IMR-90 (cell line): ENCODE data around the gene RHPN2. TPM values are rescaled to one million over a fixed set of nuclear protein-coding genes. Genes with fewer than 3 reads are reported as not detected.

ENCODE experiments used
- ATAC-seq: fragments of 200-7000 bp; cut with Tn5 transposase; 2 replicates; pipeline ENCODE4 v1.9.1; 2020; ENCODE audit warnings: low read depth, mild to moderate bottlenecking, moderate library complexity
- BruUV-seq: library from RNA; stranded (reverse); fragments of 400-500 nt; replicated peaks from 2 replicates; lab custom pipeline; 2021; lab: Mats Ljungman, UMichigan
- CTCF ChIA-PET: fragments of 300-600 bp; formaldehyde crosslinking; extraction: SDS; loops from one replicate; lab custom pipeline; 2021; ENCODE audit warnings: antibody characterized with exemption; lab: Yijun Ruan, JAX
- POLR2A ChIA-PET: fragments of 300-600 bp; sonication (Branson Sonifier 250); formaldehyde crosslinking; loops from one replicate; lab custom pipeline; 2022; ENCODE audit warnings: antibody characterized with exemption; ENCODE audit not compliant: unreplicated experiment; lab: Charles Lee
- DNase-seq: peaks from one replicate; pipeline ENCODE4 v3.0.0; 2013
- H2AFZ ChIP-seq: replicated peaks from 2 replicates; pipeline ENCODE3; 2013; ENCODE audit warnings: low read length, mild to moderate bottlenecking; ENCODE audit not compliant: poor library complexity
- H2AK5ac ChIP-seq: 2 replicates; pipeline ENCODE4 v1.6.1; 2013; ENCODE audit warnings: low read depth, low read length, inconsistent platforms
- H2AK9ac ChIP-seq: replicated peaks from 2 replicates; pipeline ENCODE3; 2013; ENCODE audit warnings: mild to moderate bottlenecking, low read depth, low read length, moderate library complexity; ENCODE audit not compliant: poor library complexity
- H2BK120ac ChIP-seq: 2 replicates; pipeline ENCODE4 v1.6.1; 2013; ENCODE audit warnings: low read depth, low read length, inconsistent platforms
- H2BK15ac ChIP-seq: 3 replicates; pipeline ENCODE4 v1.6.1; 2013; ENCODE audit warnings: low read depth, low read length, inconsistent platforms
- H2BK20ac ChIP-seq: 2 replicates; pipeline ENCODE4 v1.6.1; 2013; ENCODE audit warnings: low read depth, mild to moderate bottlenecking, inconsistent platforms, low read length, moderate library complexity
- H2BK5ac ChIP-seq: 2 replicates; pipeline ENCODE4 v1.6.1; 2013; ENCODE audit warnings: mild to moderate bottlenecking, low read depth, low read length, inconsistent platforms; ENCODE audit not compliant: poor library complexity, severe bottlenecking
- H3K14ac ChIP-seq: replicated peaks from 2 replicates; pipeline ENCODE4 v1.6.1; 2013; ENCODE audit warnings: low read depth, low read length, inconsistent platforms
- H3K18ac ChIP-seq: 2 replicates; pipeline ENCODE4 v1.6.1; 2013; ENCODE audit warnings: low read depth, low read length, control low read depth
- H3K23ac ChIP-seq: 2 replicates; pipeline ENCODE4 v1.6.1; 2013; ENCODE audit warnings: low read depth, low read length, inconsistent platforms
- H3K27ac ChIP-seq: 2 replicates; pipeline ENCODE4 v1.5.1; 2013; ENCODE audit warnings: mild to moderate bottlenecking, control low read depth, low read length; ENCODE audit not compliant: insufficient read depth
- H3K27me3 ChIP-seq: 2 replicates; pipeline ENCODE4 v1.6.1; 2013; ENCODE audit warnings: low read length; ENCODE audit not compliant: control insufficient read depth, insufficient read depth
- H3K36me3 ChIP-seq: 2 replicates; pipeline ENCODE4 v1.6.1; 2013; ENCODE audit warnings: low read length, mixed read lengths; ENCODE audit not compliant: control insufficient read depth, insufficient read depth
- H3K4ac ChIP-seq: 2 replicates; pipeline ENCODE4 v1.6.1; 2013; ENCODE audit warnings: low read depth, low read length, inconsistent platforms
- H3K4me1 ChIP-seq: 2 replicates; pipeline ENCODE4 v1.6.1; 2013; ENCODE audit warnings: low read length, mixed read lengths; ENCODE audit not compliant: control insufficient read depth, insufficient read depth
- H3K4me2 ChIP-seq: 2 replicates; pipeline ENCODE4 v1.6.1; 2013; ENCODE audit warnings: low read depth, mild to moderate bottlenecking, control low read depth, low read length, moderate library complexity
- H3K4me3 ChIP-seq: 2 replicates; pipeline ENCODE4 v1.5.1; 2013; ENCODE audit warnings: low read depth, mild to moderate bottlenecking, control low read depth, low read length, moderate library complexity; ENCODE audit not compliant: insufficient read depth
- H3K56ac ChIP-seq: 2 replicates; pipeline ENCODE4 v1.6.1; 2013; ENCODE audit warnings: low read length, inconsistent platforms; ENCODE audit not compliant: insufficient read depth; ENCODE audit errors: extremely low read depth
- H3K79me1 ChIP-seq, 2 experiments: 2 replicates each; pipeline ENCODE4 v1.6.1; 2013; ENCODE audit warnings: low read length in 2 of 2, inconsistent platforms in 1 of 2, low read depth in 1 of 2
- H3K9ac ChIP-seq: 2 replicates; pipeline ENCODE4 v1.6.1; 2013; ENCODE audit warnings: low read depth, low read length, control low read depth
- H3K9me1 ChIP-seq: 2 replicates; pipeline ENCODE4 v1.6.1; 2013; ENCODE audit warnings: low read length, inconsistent platforms; ENCODE audit not compliant: insufficient read depth
- H3K9me3 ChIP-seq: 2 replicates; pipeline ENCODE4 v1.6.1; 2013; ENCODE audit warnings: low read length; ENCODE audit not compliant: control insufficient read depth, insufficient read depth
- H4K20me1 ChIP-seq: 2 replicates; pipeline ENCODE4 v1.6.1; 2013; ENCODE audit warnings: low read length, inconsistent platforms; ENCODE audit not compliant: insufficient read depth
- H4K5ac ChIP-seq: 2 replicates; pipeline ENCODE4 v1.6.1; 2013; ENCODE audit warnings: mild to moderate bottlenecking, low read depth, low read length, control low read depth
- H4K8ac ChIP-seq, 2 experiments: 2 replicates each; pipeline ENCODE4 v1.6.1; 2013; ENCODE audit warnings: low read depth in 2 of 2, low read length in 2 of 2, control low read depth in 1 of 2, inconsistent platforms in 1 of 2
- H4K91ac ChIP-seq: 2 replicates; pipeline ENCODE4 v1.6.1; 2013; ENCODE audit warnings: low read depth, low read length, inconsistent platforms; ENCODE audit not compliant: insufficient read depth
- BHLHE40 ChIP-seq: fragments of 150-350 bp; IDR thresholded peaks from 2 replicates; pipeline ENCODE4 v1.6.1; 2016; ENCODE audit warnings: mild to moderate bottlenecking, low read depth, low read length
- CEBPB ChIP-seq: IDR thresholded peaks from 2 replicates; pipeline ENCODE4 v1.6.1; 2012; ENCODE audit warnings: low read depth, low read length, improper control_type of control experiment
- CHD1 ChIP-seq: IDR thresholded peaks from 2 replicates; pipeline ENCODE4 v1.6.1; 2012; ENCODE audit warnings: low read depth, low read length, improper control_type of control experiment
- CTCF ChIP-seq: conservative IDR thresholded peaks from 2 replicates; pipeline ENCODE4 v1.5.1; 2012; ENCODE audit warnings: mild to moderate bottlenecking, low read depth, low read length, improper control_type of control experiment
- ELK1 ChIP-seq: fragments of 150-350 bp; IDR thresholded peaks from 2 replicates; pipeline ENCODE4 v1.6.1; 2016; ENCODE audit warnings: low read depth, mild to moderate bottlenecking, low read length, moderate library complexity, borderline replicate concordance
- FOS ChIP-seq: fragments of 150-350 bp; IDR thresholded peaks from 2 replicates; pipeline ENCODE4 v1.6.1; 2016; ENCODE audit warnings: low read depth, low read length
- MAFK ChIP-seq: IDR thresholded peaks from 2 replicates; pipeline ENCODE4 v1.6.1; 2012; ENCODE audit warnings: low read depth, low read length, improper control_type of control experiment
- MXI1 ChIP-seq: IDR thresholded peaks from 2 replicates; pipeline ENCODE4 v1.6.1; 2012; ENCODE audit warnings: low read depth, mild to moderate bottlenecking, low read length, moderate library complexity, borderline replicate concordance
- NFE2L2 ChIP-seq: fragments of 150-350 bp; IDR thresholded peaks from 2 replicates; pipeline ENCODE4 v1.6.1; 2016; ENCODE audit warnings: low read depth, mild to moderate bottlenecking, low read length
- POLR2A ChIP-seq: IDR thresholded peaks from 2 replicates; pipeline ENCODE4 v1.6.1; 2012; ENCODE audit warnings: mild to moderate bottlenecking, low read depth, low read length
- RAD21 ChIP-seq: IDR thresholded peaks from 2 replicates; pipeline ENCODE4 v1.6.1; 2012; ENCODE audit warnings: low read length, improper control_type of control experiment
- RCOR1 ChIP-seq: IDR thresholded peaks from 2 replicates; pipeline ENCODE4 v1.6.1; 2012; ENCODE audit warnings: mild to moderate bottlenecking, low read length, improper control_type of control experiment; ENCODE audit not compliant: insufficient replicate concordance
- RFX5 ChIP-seq: IDR thresholded peaks from 2 replicates; pipeline ENCODE4 v1.8.0; 2012; ENCODE audit warnings: low read depth, mild to moderate bottlenecking, low read length, moderate library complexity
- USF2 ChIP-seq: fragments of 150-350 bp; IDR thresholded peaks from 2 replicates; pipeline ENCODE4 v1.6.1; 2017; ENCODE audit warnings: mild to moderate bottlenecking, antibody characterized with exemption, low read length, low read depth
- WGBS, 2 experiments: methylation state at CpG; one replicate each; pipeline versions ENCODE4 v1.1.5 to v1.1.7; 2013; ENCODE audit warnings: missing lambda C conversion rate in 2 of 2; ENCODE audit not compliant: insufficient read length in 1 of 2; ENCODE audit errors: extremely low coverage in 2 of 2; 5-methylcytosine and 5-hydroxymethylcytosine counted together
- dilution Hi-C: fragments of 300-500 bp; cut with HindIII; formaldehyde crosslinking; loops from one replicate; pipeline ENCODE4 v1.14.3; 2018; ENCODE audit warnings: low sequenced_read_pairs; ENCODE audit not compliant: unreplicated experiment
- in situ Hi-C: fragments of 300-500 bp; cut with MboI; formaldehyde crosslinking; loops from 3 replicates; pipeline ENCODE4 v1.14.3; 2019; ENCODE audit warnings: low sequenced_read_pairs, inconsistent platforms, mixed read lengths
- intact Hi-C: fragments of 100-400 bp; cut with micrococcal nuclease; formaldehyde crosslinking; loops from 2 replicates; pipeline ENCODE4 v1.10.0; 2022
- polyA plus RNA-seq, 3 experiments: library from polyadenylated mRNA; depleted of rRNA; stranded (reverse); fragments of >200 nt; gene quantifications; 2 replicates each; pipeline ENCODE4 v1.2.3, GENCODE V29; 2012; ENCODE audit warnings: low replicate concordance in 1 of 3
- total RNA-seq: library from RNA; depleted of rRNA; stranded (reverse); fragments of >200 nt; gene quantifications from 2 replicates; pipeline ENCODE4 v1.2.3, GENCODE V29; 2012

Gene RHPN2
- total and polyA plus RNA-seq, 2 of the 4 experiments (the other 2 are of a cell fraction), result 2.3 to 4.0 TPM

- no peak for TF ChIP-seq RCOR1
Observed at GRCh38 chr19:33040994-33041827, 23.5 kb downstream of the RHPN2 start (continued).

- Histone ChIP-seq H4K8ac (no peak overlapping the region), H2AK5ac (no peak overlapping the region), H3K14ac (no peak overlapping the region), H2BK5ac (no peak overlapping the region), H2BK15ac (no peak overlapping the region), H3K4me1 (no peaks in the 10 kb centered on the region), H3K56ac (no peak overlapping the region), H2BK20ac (no peak overlapping the region), H3K18ac (no peak overlapping the region), H3K4me2 (no peak overlapping the region), H4K20me1 (no peaks in the 10 kb centered on the region), H2AFZ (no peak overlapping the region), H3K4ac (no peak overlapping the region), H3K27me3 (no peaks in the 10 kb centered on the region), H3K9ac (no peak overlapping the region), H3K23ac (no peak overlapping the region), H3K79me1 (no peaks in the 10 kb centered on the region; a peak in 1 of 4 replicates), H2AK9ac (peak overlapping the region; percentile 76), H3K9me1 (no peaks in the 10 kb centered on the region), H2BK120ac (no peak overlapping the region), H3K4me3 (no peak overlapping the region), H3K9me3 (no peaks in the 10 kb centered on the region), H4K91ac (no peak overlapping the region), H3K27ac (no peak overlapping the region), H3K36me3 (no peaks in the 10 kb centered on the region), H4K5ac (no peak overlapping the region)
- ChIA-PET CTCF (no interaction called here), POLR2A (no interaction called here)
- ATAC-seq (no peak), DNase-seq (no peak)
- BruUV-seq, result no TSS peak
- dilution Hi-C loops (no loop called here), in situ Hi-C loops (no loop called here), intact Hi-C loops (no loop called here)
- no CpG with 5 or more reads among the region's 1 CpG for WGBS, 2 experiments
- no peak for TF ChIP-seq MAFK
- TF ChIP-seq POLR2A, result no peak
- TF ChIP-seq CTCF, result no peak
- no peak for TF ChIP-seq NFE2L2
- TF ChIP-seq FOS, result no peak
- TF ChIP-seq RFX5, result no peak
- no peak for TF ChIP-seq BHLHE40
- no peak for TF ChIP-seq RAD21
- TF ChIP-seq MXI1, result no peak
- TF ChIP-seq CHD1, result no peak
- no peak for TF ChIP-seq ELK1
- no peak for TF ChIP-seq CEBPB
- TF ChIP-seq USF2, result no peak
Observed at GRCh38 chr19:33039815-33040214, 24.9 kb downstream of the RHPN2 start.
